Stimulated activated effector memory CD8-positive, alpha-beta T cell treated with anti-CD3 and anti-CD28 coated beads, Interleukin-12 subunit alpha, Interleukin-12 subunit beta, amount 100 ng/mL, for 72 hours (primary cell): ENCODE data around the gene TMEM132E.

Experiments
- ATAC-seq: fragments of 150-1000 bp; cut with Tn5 transposase; 2 replicates; pipeline ENCODE4 v1.10.0; 2021
- DNase-seq, 2 donors: peaks; one replicate each; pipeline ENCODE4 v3.0.0; 2021 to 2022; ENCODE audit warnings: low spot score in 2 of 2
- H3K27ac Mint-ChIP-seq: one replicate; pipeline ENCODE4 v1.8.0; 2022; ENCODE audit warnings: mild to moderate bottlenecking, mixed read lengths
- H3K36me3 Mint-ChIP-seq: one replicate; pipeline ENCODE4 v1.8.0; 2022; ENCODE audit warnings: mild to moderate bottlenecking, mixed read lengths
- H3K4me1 Mint-ChIP-seq: one replicate; pipeline ENCODE4 v1.8.0; 2022; ENCODE audit warnings: mixed read lengths
- H3K4me3 Mint-ChIP-seq: one replicate; pipeline ENCODE4 v1.8.0; 2022; ENCODE audit warnings: mild to moderate bottlenecking, mixed read lengths
- H3K9me3 Mint-ChIP-seq: one replicate; pipeline ENCODE4 v1.8.0; 2022; ENCODE audit warnings: mixed read lengths

TMEM132E gene

GRCh38 chr17:34610039-34610438 is 30.7 kb downstream of the TMEM132E start:
- H3K9me3 Mint-ChIP-seq = no peaks in the 10 kb centered on the region
- no peaks in the 10 kb centered on the region for H3K36me3 Mint-ChIP-seq
- H3K27ac Mint-ChIP-seq = no peak overlapping the region
- no peak for DNase-seq
- peaks cover 6% of the 10 kb centered on the region for H3K4me1 Mint-ChIP-seq
- ATAC-seq = no peak
- H3K4me3 Mint-ChIP-seq = no peak overlapping the region

GRCh38 chr17:34610506-34610905 is 31.1 kb downstream of the TMEM132E start:
- ATAC-seq = no peak
- peaks cover 6% of the 10 kb centered on the region for H3K4me1 Mint-ChIP-seq
- DNase-seq = no peak

GRCh38 chr17:34613064-34614019 is 34.0 kb downstream of the TMEM132E start:
- Mint-ChIP-seq H3K4me1 (peaks cover 6% of the 10 kb centered on the region), H3K9me3 (no peaks in the 10 kb centered on the region), H3K4me3 (no peak overlapping the region), H3K36me3 (no peaks in the 10 kb centered on the region), H3K27ac (no peak overlapping the region)
- DNase-seq (no peak), ATAC-seq (no peak)

More at GRCh38 chr17:34610506-34610905, 31.1 kb downstream of the TMEM132E start:
- H3K9me3 Mint-ChIP-seq = no peaks in the 10 kb centered on the region
- H3K36me3 Mint-ChIP-seq = no peaks in the 10 kb centered on the region
- no peak overlapping the region for H3K27ac Mint-ChIP-seq
- H3K4me3 Mint-ChIP-seq = no peak overlapping the region

- Mint-ChIP-seq H3K36me3 (no peaks in the 10 kb centered on the region), H3K4me3 (no peak overlapping the region), H3K27ac (no peak overlapping the region), H3K9me3 (no peaks in the 10 kb centered on the region), H3K4me1 (no peaks in the 10 kb centered on the region)
- no peak for ATAC-seq
- DNase-seq = no peak
These were observed 35.3 kb downstream of the TMEM132E start for GRCh38 chr17:34614698-34615097.

GRCh38 chr17:34615326-34615725 is 35.9 kb downstream of the TMEM132E start:
- no peak overlapping the region for H3K27ac Mint-ChIP-seq
- no peak for DNase-seq
- no peaks in the 10 kb centered on the region for H3K4me1 Mint-ChIP-seq
- no peak overlapping the region for H3K4me3 Mint-ChIP-seq
- H3K36me3 Mint-ChIP-seq = no peaks in the 10 kb centered on the region
- ATAC-seq = no peak
- no peaks in the 10 kb centered on the region for H3K9me3 Mint-ChIP-seq

- no peak for ATAC-seq
- H3K27ac Mint-ChIP-seq = no peak overlapping the region
- no peaks in the 10 kb centered on the region for H3K9me3 Mint-ChIP-seq
- H3K4me1 Mint-ChIP-seq = no peaks in the 10 kb centered on the region
- H3K36me3 Mint-ChIP-seq = no peaks in the 10 kb centered on the region
- DNase-seq = no peak
- H3K4me3 Mint-ChIP-seq = no peak overlapping the region
These were observed 36.8 kb downstream of the TMEM132E start for GRCh38 chr17:34616148-34616547.

- ATAC-seq = no peak
- Mint-ChIP-seq H3K4me3 (no peak overlapping the region), H3K9me3 (no peaks in the 10 kb centered on the region)
These were observed 38.0 kb downstream of the TMEM132E start for GRCh38 chr17:34617398-34617797.

GRCh38 chr17:34619687-34620217 is 40.4 kb downstream of the TMEM132E start:
- no peaks in the 10 kb centered on the region for H3K36me3 Mint-ChIP-seq
- no peaks in the 10 kb centered on the region for H3K4me1 Mint-ChIP-seq
- no peak overlapping the region for H3K27ac Mint-ChIP-seq
- H3K9me3 Mint-ChIP-seq = no peaks in the 10 kb centered on the region
- ATAC-seq = no peak
- H3K4me3 Mint-ChIP-seq = no peak overlapping the region
- no peak for DNase-seq

More at GRCh38 chr17:34617398-34617797, 38.0 kb downstream of the TMEM132E start:
- no peaks in the 10 kb centered on the region for H3K4me1 Mint-ChIP-seq
- no peak overlapping the region for H3K27ac Mint-ChIP-seq
- no peak for DNase-seq
- H3K36me3 Mint-ChIP-seq = no peaks in the 10 kb centered on the region

GRCh38 chr17:34620458-34620857 is 41.1 kb downstream of the TMEM132E start:
- ATAC-seq (no peak), DNase-seq (no peak)
- Mint-ChIP-seq H3K4me1 (no peaks in the 10 kb centered on the region), H3K36me3 (no peaks in the 10 kb centered on the region), H3K4me3 (no peak overlapping the region), H3K27ac (no peak overlapping the region), H3K9me3 (no peaks in the 10 kb centered on the region)

GRCh38 chr17:34622862-34623623 is 43.7 kb downstream of the TMEM132E start:
- Mint-ChIP-seq H3K36me3 (no peaks in the 10 kb centered on the region), H3K4me3 (no peak overlapping the region), H3K27ac (no peak overlapping the region), H3K4me1 (no peaks in the 10 kb centered on the region), H3K9me3 (no peaks in the 10 kb centered on the region)
- no peak for ATAC-seq
- DNase-seq = no peak

- Mint-ChIP-seq H3K27ac (no peak overlapping the region), H3K4me1 (no peaks in the 10 kb centered on the region), H3K36me3 (no peaks in the 10 kb centered on the region), H3K9me3 (no peaks in the 10 kb centered on the region), H3K4me3 (no peak overlapping the region)
- DNase-seq (no peak), ATAC-seq (no peak)
These were observed 44.7 kb downstream of the TMEM132E start for GRCh38 chr17:34623856-34624766.

GRCh38 chr17:34624767-34625383 is 45.5 kb downstream of the TMEM132E start:
- ATAC-seq (no peak), DNase-seq (no peak)
- no peaks in the 10 kb centered on the region for H3K36me3 Mint-ChIP-seq
- no peak overlapping the region for H3K27ac Mint-ChIP-seq
- no peaks in the 10 kb centered on the region for H3K9me3 Mint-ChIP-seq
- no peaks in the 10 kb centered on the region for H3K4me1 Mint-ChIP-seq
- H3K4me3 Mint-ChIP-seq = no peak overlapping the region

GRCh38 chr17:34626121-34626681 is 46.8 kb downstream of the TMEM132E start:
- no peak overlapping the region for H3K4me3 Mint-ChIP-seq
- ATAC-seq (no peak), DNase-seq (no peak)
- H3K36me3 Mint-ChIP-seq = no peaks in the 10 kb centered on the region
- no peaks in the 10 kb centered on the region for H3K9me3 Mint-ChIP-seq
- H3K27ac Mint-ChIP-seq = no peak overlapping the region
- no peaks in the 10 kb centered on the region for H3K4me1 Mint-ChIP-seq

- H3K27ac Mint-ChIP-seq = no peak overlapping the region
- DNase-seq (no peak), ATAC-seq (no peak)
- no peaks in the 10 kb centered on the region for H3K36me3 Mint-ChIP-seq
- H3K4me3 Mint-ChIP-seq = no peak overlapping the region
- no peaks in the 10 kb centered on the region for H3K9me3 Mint-ChIP-seq
- H3K4me1 Mint-ChIP-seq = peaks cover 8% of the 10 kb centered on the region
These were observed 49.5 kb downstream of the TMEM132E start for GRCh38 chr17:34628879-34629278.
